OCI-LY3 (cell line): ENCODE measurements around the gene ZNHIT3.

Experiments
- H2AFZ ChIP-seq: fragments of 200-600, 300-600 bp; shearing (Covaris generic); 2 replicates; pipeline ENCODE4 v1.6.0; 2014; ENCODE audit warnings: antibody characterized with exemption, low read depth, low read length
- H3K27ac ChIP-seq: fragments of 200-600, 300-600 bp; sonication (generic); 2 replicates; pipeline ENCODE4 v1.5.1; 2014; ENCODE audit warnings: mild to moderate bottlenecking, low read length, moderate library complexity, mixed read lengths
- H3K27me3 ChIP-seq: fragments of 200-600, 300-600 bp; sonication (generic); 2 replicates; pipeline ENCODE4 v1.6.1; 2014; ENCODE audit warnings: low read depth, low read length, mixed read lengths
- H3K36me3 ChIP-seq: fragments of 200-600, 300-600 bp; sonication (generic); replicated peaks from 2 replicates; pipeline ENCODE3; 2014; ENCODE audit warnings: low read depth, low read length, mixed read lengths
- H3K4me1 ChIP-seq: fragments of 300-600, 200-600 bp; sonication (generic); 2 replicates; pipeline ENCODE4 v1.6.1; 2014; ENCODE audit warnings: low read length, mixed read lengths
- H3K4me2 ChIP-seq: fragments of 200-600, 300-600 bp; sonication (generic); 2 replicates; pipeline ENCODE4 v1.6.1; 2014; ENCODE audit warnings: low read length, mixed read lengths
- H3K4me3 ChIP-seq: fragments of 300-600, 200-600 bp; sonication (generic); 2 replicates; pipeline ENCODE4 v1.5.1; 2014; ENCODE audit warnings: antibody characterized with exemption, mild to moderate bottlenecking, low read length, moderate library complexity
- H3K79me2 ChIP-seq: fragments of 300-600, 200-600 bp; shearing (Covaris generic); 2 replicates; pipeline ENCODE4 v1.6.1; 2014; ENCODE audit warnings: mild to moderate bottlenecking, low read length, mixed read lengths
- H3K9ac ChIP-seq: fragments of 300-600, 200-600 bp; shearing (Covaris generic); 2 replicates; pipeline ENCODE4 v1.6.0; 2014; ENCODE audit warnings: mild to moderate bottlenecking, low read length, moderate library complexity
- H3K9me3 ChIP-seq: fragments of 200-600, 300-600 bp; shearing (Covaris generic); 2 replicates; pipeline ENCODE4 v1.6.1; 2014; ENCODE audit warnings: low read length, mixed read lengths; ENCODE audit not compliant: insufficient read depth
- H4K20me1 ChIP-seq: fragments of 200-600, 300-600 bp; sonication (generic); 2 replicates; pipeline ENCODE4 v1.6.1; 2016; ENCODE audit warnings: low read length, mixed read lengths; ENCODE audit not compliant: insufficient read depth
- CTCF ChIP-seq: fragments of 200-600, 300-600 bp; sonication (generic); IDR thresholded peaks from 2 replicates; pipeline ENCODE4 v1.5.1; 2014; ENCODE audit warnings: antibody characterized with exemption, low read length, low read depth
- EZH2phosphoT487 ChIP-seq: fragments of 200-600 bp; shearing (Covaris generic); IDR thresholded peaks from 2 replicates; pipeline ENCODE4 v1.6.1; 2018; ENCODE audit warnings: antibody characterized with exemption, mixed run types, low read depth

The ZNHIT3 gene

GRCh38 chr17:36463916-36464764, 22.3 kb upstream of the ZNHIT3 start:
- H3K36me3 ChIP-seq: no peaks in the 10 kb centered on the region
- no peaks in the 10 kb centered on the region for H3K9me3 ChIP-seq
- no peak overlapping the region for H3K4me2 ChIP-seq
- no peak overlapping the region for H2AFZ ChIP-seq
- no peaks in the 10 kb centered on the region for H4K20me1 ChIP-seq
- peaks cover 34% of the 10 kb centered on the region for H3K27me3 ChIP-seq
- TF ChIP-seq CTCF (no peak), EZH2phosphoT487 (no peak)
- H3K4me3 ChIP-seq: no peak overlapping the region
- H3K27ac ChIP-seq: no peak overlapping the region
- no peak overlapping the region for H3K9ac ChIP-seq
- H3K79me2 ChIP-seq: no peaks in the 10 kb centered on the region
- no peaks in the 10 kb centered on the region for H3K4me1 ChIP-seq

- Histone ChIP-seq H3K79me2 (no peaks in the 10 kb centered on the region), H3K27ac (no peak overlapping the region), H3K27me3 (peaks cover 29% of the 10 kb centered on the region), H4K20me1 (no peaks in the 10 kb centered on the region), H2AFZ (no peak overlapping the region), H3K4me1 (no peaks in the 10 kb centered on the region), H3K36me3 (no peaks in the 10 kb centered on the region), H3K4me2 (no peak overlapping the region), H3K4me3 (no peak overlapping the region), H3K9me3 (no peaks in the 10 kb centered on the region), H3K9ac (no peak overlapping the region)
- TF ChIP-seq CTCF (no peak), EZH2phosphoT487 (no peak)
Measured at GRCh38 chr17:36464765-36465088, 21.8 kb upstream of the ZNHIT3 start.

GRCh38 chr17:36468903-36469635, 17.4 kb upstream of the ZNHIT3 start:
- H3K4me3 ChIP-seq: no peak overlapping the region
- no peak overlapping the region for H3K27ac ChIP-seq
- H4K20me1 ChIP-seq: no peaks in the 10 kb centered on the region
- H2AFZ ChIP-seq: no peak overlapping the region
- H3K27me3 ChIP-seq: peaks cover 45% of the 10 kb centered on the region
- no peaks in the 10 kb centered on the region for H3K9me3 ChIP-seq
- no peak overlapping the region for H3K9ac ChIP-seq
- H3K4me1 ChIP-seq: peaks cover 16% of the 10 kb centered on the region
- TF ChIP-seq EZH2phosphoT487 (no peak), CTCF (no peak)
- H3K36me3 ChIP-seq: no peaks in the 10 kb centered on the region
- H3K79me2 ChIP-seq: no peaks in the 10 kb centered on the region
- no peak overlapping the region for H3K4me2 ChIP-seq

- Histone ChIP-seq H3K4me3 (no peak overlapping the region), H3K4me2 (no peak overlapping the region), H3K9me3 (no peaks in the 10 kb centered on the region), H3K27ac (no peak overlapping the region), H2AFZ (no peak overlapping the region), H3K36me3 (no peaks in the 10 kb centered on the region), H4K20me1 (no peaks in the 10 kb centered on the region), H3K4me1 (peaks cover 16% of the 10 kb centered on the region), H3K27me3 (peaks cover 45% of the 10 kb centered on the region), H3K9ac (no peak overlapping the region), H3K79me2 (no peaks in the 10 kb centered on the region)
- TF ChIP-seq EZH2phosphoT487 (no peak), CTCF (no peak)
Measured at GRCh38 chr17:36469733-36470132, 16.7 kb upstream of the ZNHIT3 start.
